Activated gamma-delta T cell treated with anti-CD3 and anti-CD28 coated beads, Interleukin-2, amount 50 U/mL, for 16 hours (primary cell): ENCODE data around the gene FMN1.

Source experiments
- DNase-seq: peaks from one replicate; pipeline ENCODE4 v3.0.0-alpha.2; 2020; ENCODE audit warnings: low read depth

FMN1 gene

DNA sequence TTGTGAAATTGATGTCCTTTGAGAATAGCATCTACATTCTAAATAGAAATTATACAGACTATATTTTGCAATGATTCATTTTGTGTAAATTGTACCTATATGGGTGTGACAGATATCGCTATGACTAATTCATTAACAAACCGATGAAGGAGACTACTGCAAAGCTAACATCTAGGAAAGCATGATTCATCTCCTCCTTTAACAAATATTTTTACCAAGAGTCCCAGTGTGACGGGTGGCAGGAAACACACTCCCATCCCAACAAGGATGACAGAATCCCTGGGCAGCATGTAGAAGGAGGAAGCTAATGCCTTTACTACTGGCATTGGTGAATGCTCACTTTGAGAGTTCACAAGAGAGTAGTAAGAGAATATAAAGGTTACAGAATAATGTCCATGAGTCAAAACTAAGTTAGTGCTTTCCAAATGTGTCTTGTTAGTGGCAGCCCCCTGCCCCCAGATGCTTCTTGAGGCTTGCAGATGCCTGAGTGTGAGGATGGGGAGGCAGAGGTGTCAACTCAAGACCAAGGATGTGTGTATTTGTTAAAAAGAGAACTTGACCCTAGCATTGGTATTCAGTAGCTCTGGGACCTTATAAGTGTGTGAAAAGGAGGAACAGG, 180.6 kb downstream of the FMN1 start:
- DNase-seq, result no peak

GRCh38 chr15:33011976-33012375, 182.5 kb downstream of the FMN1 start:
- no peak for DNase-seq

DNA sequence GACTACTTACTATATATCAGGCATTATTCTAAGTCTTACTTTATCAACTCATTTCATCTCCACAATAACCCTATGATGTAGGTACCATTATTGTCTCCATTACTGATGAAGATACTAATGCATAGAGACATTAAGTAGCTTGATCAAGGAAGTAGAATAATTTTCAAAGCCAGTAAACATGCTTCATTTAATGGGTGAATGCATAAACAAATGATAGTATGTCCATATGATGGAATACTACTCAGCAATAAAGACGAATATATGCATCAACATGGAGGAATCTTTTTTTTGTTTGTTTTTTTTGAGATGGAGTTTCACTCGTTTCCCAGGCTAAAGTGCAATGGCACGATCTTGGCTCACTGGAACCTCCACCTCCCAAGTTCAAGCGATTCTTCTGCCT, 184.9 kb downstream of the FMN1 start:
- DNase-seq, result no peak

DNA sequence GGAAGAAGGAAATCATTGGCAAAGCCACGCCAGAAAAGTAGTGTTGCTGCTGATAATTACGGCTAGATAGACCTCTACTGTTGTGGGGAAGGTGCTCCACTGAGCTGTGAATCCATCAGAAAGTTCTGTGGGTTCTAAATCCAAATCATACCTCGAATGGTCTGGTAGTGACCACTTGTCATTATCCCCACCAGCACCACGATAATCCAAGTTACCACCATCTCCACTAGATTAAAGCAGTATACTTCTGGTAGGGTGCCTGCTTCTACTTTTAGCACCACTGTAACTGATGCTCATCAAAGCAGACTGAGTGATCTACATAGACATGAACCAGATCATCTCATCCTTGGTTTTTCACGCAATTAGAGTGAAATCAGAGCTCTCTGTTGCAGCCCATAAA, 185.5 kb downstream of the FMN1 start:
- no peak for DNase-seq

DNA sequence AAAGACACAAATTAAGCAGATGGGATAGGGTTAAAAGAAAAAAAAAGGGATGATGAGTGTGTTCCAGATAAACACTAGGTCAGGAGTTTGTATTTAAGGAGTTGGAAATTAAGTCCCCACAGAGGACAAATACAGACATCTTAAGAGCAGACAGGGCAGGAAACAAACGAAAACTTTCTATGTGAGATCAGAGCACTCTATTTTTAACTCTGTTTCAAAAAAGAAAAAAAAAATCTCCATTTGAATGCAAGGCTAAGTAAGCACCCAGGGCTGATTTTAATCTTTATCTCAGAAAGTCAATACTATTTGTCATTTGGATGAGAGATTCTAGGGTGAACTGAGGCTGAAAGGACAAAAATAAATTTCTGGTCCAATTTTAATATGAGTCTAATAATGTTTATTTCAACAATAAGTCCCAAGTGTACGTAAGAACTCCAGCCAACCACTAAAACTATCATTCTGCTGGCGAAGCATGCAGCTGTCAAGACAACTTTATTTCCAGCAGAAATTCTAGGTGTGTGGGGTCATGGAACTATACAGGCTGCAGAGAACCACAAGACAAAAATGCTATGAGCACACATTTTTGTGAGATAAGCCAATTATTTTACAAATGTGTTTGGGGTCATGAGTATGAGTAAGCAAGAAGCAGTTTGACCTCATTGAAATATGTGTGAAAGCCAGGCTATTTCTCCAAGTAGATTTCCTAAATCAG, 186.1 kb downstream of the FMN1 start:
- DNase-seq, result no peak

- DNase-seq, result no peak
Observed at GRCh38 chr15:33007303-33007855, 187.1 kb downstream of the FMN1 start.

DNA sequence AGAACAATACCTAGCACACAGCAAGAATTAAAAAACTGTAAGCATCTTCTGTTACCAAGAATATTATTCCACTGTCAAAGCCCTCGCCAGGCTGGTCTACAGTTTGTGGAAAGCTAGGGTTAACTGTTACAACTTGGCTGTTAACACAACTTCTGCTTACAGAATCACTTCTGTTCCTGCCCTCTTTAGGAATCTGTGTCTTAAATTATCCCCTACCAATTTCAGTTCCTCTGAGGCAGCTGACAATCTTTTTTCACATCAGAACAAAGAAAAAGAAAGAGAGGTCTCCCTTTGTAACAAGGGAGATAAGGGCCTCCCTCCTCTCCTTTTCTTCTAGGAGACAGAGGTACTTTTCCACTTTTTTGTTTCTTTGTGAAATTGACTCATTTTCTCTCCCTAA, 188.9 kb downstream of the FMN1 start:
- no peak for DNase-seq

DNA sequence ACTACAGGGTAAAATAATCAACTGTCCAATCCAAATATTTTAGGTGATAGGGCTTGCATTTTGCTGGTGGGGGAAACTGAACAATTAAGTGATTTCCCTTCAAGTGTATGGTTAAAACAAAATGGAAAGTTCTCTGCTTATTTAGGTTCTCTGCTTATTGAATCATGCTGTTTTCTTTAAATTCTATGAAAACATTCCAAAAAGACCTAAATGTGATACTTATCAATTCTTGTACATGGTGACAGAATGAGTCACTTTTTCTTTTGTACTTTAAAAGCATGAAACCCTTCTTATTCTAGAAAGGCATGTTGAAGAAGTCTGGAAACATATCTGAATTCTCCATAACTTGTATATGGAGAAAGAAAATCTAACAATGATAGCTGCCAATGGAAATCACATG, 192.6 kb downstream of the FMN1 start:
- DNase-seq, result no peak

- DNase-seq, result no peak
Observed at GRCh38 chr15:32998979-32999672, 195.4 kb downstream of the FMN1 start.

DNA sequence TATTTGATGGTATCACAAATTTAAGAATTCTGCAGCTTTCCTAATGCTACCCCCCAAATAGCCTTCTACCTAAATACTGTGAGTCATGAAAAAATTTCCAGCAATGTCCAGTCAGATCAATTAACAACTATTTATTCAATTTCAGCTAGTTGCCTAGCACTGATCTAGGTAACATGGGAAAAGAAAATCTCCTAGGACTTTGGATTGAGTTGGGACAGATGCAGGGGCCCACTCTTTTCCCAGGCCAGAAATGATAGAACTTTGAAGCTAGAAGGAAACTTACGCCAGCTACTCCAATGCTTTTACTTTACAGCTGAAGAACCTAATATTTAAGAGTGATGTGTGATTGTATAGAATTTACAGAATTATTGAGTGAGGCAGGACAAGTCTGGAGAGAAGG, 196.3 kb downstream of the FMN1 start:
- DNase-seq, result no peak

DNA sequence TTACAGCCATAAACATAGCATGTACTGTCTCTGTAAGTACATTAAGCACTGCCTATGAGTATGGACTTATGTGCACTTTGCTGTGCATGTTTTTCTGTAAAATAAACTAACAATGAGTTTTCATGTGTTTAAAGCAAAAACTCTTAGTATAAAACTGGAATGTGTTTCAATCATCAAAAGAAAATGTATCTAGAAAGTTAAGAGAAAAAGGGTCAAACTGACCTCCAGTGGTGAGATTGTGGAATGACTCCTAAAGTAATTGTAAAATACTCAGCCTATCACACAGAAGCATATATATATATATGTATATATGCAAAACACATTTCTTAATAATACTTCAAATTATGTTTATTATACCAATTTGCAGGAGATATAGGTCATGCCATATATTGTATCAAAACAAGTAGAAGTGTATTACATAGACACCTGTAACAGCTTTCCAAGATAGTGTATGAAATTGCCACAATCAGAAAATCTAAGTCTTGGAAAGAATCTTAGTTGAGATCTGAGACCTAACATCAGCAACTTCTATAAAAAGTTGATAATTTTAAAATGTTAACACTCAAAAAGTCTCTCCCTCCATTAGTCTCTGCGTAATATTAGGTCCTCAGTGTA, 199.6 kb downstream of the FMN1 start:
- no peak for DNase-seq

DNA sequence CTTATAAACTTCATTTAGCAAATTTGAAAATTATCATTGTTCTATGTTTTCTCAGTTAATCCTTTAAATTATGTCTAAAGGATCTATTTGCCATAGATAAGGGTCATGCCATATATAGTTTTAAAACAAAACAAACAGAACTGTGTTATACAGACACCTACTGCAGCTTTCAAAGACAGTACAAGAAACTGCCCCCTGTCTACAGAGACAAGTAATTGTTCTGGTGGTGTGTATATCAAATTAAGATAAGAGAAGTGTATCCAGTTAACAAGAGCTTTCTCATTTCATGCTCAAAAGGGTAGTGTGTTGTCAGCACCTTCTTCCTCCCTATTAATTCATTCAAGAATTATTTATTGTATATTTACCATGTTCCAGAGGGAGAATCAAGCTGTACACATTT, 201.2 kb downstream of the FMN1 start:
- no peak for DNase-seq

GRCh38 chr15:32991619-32992111, 202.8 kb downstream of the FMN1 start:
- no peak for DNase-seq

- no peak for DNase-seq
Observed at GRCh38 chr15:32990071-32990470, 204.4 kb downstream of the FMN1 start.

- DNase-seq, result no peak
Observed at GRCh38 chr15:32987067-32987466, 207.4 kb downstream of the FMN1 start.

GRCh38 chr15:32986147-32986546, 208.4 kb downstream of the FMN1 start:
- no peak for DNase-seq

DNA sequence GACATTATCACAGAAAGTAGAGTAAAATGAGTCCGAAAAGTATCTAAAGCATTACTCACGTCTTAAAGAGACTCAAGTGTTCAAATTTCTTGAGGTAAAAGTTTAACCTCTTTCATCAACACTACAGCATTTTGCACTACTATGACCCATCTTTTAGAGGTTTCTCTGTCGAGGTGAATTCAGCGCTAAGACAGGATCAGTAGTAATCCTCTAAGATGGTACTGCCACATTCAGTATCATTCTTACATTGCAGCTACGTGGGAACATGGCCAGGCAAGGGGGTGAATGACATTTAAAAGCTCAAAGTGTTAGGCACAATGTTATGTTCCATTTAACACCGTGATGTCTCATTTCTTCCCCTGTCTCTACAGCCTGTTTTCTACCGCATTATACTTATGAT, 210.8 kb downstream of the FMN1 start:
- DNase-seq, result no peak

- DNase-seq, result no peak
Observed at GRCh38 chr15:32982001-32982400, 212.5 kb downstream of the FMN1 start.

- no peak for DNase-seq
Observed at GRCh38 chr15:32981536-32981935, 213.0 kb downstream of the FMN1 start.

GRCh38 chr15:32979710-32980109, 214.8 kb downstream of the FMN1 start:
- DNase-seq, result no peak

DNA sequence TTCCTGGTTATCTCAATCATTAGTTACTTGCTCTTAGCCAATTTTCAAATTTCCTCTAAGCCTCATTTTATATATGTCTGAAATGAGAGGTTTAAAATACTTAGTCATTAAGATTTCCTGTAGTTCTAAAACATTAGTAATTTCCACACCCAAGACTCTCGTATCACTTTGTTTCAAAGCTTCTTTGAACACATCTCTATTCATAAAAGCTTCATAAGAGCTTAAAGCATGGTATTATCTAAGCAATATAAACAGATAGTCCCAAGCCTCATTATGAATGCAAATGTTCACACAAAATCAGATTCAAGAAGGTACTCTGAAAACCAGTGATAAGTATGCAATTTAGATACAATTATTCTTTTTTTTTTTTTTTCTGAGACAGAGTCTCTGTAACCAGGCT, 217.0 kb downstream of the FMN1 start:
- no peak for DNase-seq

DNA sequence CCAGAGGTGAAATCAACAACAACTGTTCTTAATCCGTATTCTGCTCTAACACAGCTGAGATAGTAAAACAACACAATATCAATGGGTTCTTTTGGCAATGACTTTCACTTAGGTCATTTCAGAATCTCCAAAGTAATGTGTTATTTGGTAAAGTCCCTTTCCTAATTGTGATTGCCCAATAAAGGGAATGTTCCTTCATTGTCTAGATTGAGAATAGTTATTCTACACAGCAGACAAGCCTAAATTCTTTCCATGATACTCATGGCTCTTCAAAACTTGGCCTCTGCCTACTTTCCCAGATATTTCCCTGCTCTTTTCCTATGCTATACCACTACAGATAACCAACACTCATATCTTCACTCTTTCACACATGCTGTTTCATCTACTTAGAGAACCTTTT, 219.8 kb downstream of the FMN1 start:
- no peak for DNase-seq

DNA sequence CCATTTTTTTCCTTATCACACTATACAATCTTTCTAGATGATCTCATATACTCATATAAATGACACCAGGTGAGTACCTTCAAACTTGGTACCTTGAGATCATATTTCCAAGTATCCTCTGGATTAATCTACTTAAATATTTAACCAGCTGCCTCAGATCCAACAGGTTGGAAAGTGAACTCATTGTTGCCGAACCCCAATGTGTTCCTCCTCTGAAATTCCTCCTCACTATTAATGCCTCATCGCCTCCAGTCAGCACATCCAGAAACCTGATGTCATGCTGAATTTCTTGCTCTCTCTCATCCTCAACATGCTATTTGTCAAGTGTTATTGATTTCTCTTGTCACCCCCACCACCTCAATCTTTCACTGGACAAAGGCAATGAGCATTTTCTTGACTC, 221.8 kb downstream of the FMN1 start:
- no peak for DNase-seq
